GM19397 (cell line): ENCODE measurements around the gene ARHGAP24.
A peak's percentile ranks its signal among the peaks of the same experiment; 100 is the strongest.

Source experiments
- ATAC-seq: cut with Tn5 transposase; IDR thresholded peaks from one replicate; pipeline ENCODE4 v1.9.1; 2021; ENCODE audit warnings: mild to moderate bottlenecking, moderate library complexity; ENCODE audit not compliant: unreplicated experiment

Gene ARHGAP24

DNA sequence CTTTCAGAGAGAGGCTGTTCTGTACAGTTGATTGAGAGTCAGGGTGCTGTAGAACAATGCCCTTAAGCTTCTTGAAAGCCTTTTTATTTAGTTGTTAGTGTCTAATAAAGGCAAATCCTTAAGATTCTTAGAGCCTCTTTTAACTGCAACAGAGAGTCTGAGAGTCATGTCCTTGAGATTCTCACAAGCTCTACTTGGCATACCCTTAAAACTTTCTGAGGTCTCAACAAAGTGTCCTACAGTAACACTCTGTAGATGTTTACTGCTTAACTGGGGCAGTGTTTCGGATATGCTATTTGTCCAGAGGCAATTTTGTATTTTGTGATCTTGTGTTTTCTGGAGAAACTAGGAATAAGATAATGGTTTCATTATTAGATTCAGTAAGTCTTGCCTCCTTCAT lies 209.7 kb downstream of the ARHGAP24 start:
- ATAC-seq = no peak

DNA sequence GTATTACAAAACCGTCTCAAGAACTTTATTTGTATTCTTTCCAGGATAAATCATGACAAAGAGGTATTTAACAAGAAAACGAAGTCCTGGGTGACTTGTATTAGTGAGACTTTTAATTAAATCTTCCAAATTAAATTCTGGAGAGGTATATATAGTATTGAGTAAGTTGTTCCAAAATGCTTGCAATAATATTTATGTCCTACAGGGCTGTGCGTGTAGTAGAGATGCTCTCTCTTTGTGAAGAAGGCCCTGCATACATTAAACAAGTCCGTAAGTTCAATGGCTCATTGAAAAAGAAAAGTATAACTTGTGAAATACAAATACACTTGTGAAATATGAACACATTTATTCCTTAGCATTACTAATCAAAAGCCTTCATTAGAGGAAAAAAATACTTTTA lies 211.4 kb downstream of the ARHGAP24 start:
- no peak for ATAC-seq

DNA sequence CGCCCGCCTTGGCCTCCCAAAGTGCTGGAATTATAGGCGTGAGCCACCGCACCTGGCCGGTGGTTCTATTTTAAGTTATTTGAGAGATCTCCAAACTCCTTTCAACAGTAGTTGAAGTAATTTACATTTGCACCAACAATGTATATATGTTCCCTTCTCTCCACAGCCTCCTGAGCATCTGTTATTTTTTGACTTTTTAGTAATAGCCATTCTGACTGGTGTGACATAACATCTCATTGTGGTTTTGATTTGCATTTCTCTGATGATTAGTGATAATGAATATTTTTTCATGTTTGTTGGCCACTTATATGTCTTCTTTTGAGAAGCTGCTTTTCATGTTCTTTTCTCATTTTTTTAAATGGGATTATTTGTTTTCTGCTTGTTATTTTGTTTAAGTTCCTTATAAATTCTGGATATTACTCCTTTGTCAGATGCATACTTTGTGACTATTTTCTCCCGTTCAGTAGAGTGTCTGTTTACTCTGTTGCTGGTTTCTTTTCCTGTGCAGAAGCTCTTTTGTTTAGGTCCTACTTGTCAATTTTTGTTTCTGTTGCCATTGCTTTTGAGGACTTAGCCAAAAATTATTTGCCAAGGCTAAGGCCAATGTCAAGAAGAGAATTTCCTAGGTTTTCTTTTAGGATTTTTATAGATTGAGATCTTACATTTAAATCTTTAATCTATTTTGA lies 213.2 kb downstream of the ARHGAP24 start:
- ATAC-seq = no peak

DNA sequence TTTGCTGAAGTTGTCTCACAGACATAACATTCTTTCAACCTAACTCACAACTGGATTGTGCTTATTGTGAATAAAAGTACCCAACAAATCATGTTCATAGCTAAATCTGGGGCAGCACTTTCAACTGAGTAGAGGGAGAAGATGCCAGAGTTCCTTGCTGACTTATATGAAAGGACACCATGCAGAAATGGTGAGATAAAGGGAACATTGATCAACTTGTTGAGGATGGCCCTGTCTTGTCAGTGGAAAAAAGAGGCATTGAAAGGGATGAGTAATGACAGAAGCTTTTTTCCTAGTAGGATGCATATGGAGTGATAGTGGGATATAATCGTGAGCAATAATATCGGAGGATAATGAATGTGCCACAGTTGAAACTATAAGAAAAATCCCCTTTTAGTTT lies 221.7 kb downstream of the ARHGAP24 start:
- no peak for ATAC-seq

DNA sequence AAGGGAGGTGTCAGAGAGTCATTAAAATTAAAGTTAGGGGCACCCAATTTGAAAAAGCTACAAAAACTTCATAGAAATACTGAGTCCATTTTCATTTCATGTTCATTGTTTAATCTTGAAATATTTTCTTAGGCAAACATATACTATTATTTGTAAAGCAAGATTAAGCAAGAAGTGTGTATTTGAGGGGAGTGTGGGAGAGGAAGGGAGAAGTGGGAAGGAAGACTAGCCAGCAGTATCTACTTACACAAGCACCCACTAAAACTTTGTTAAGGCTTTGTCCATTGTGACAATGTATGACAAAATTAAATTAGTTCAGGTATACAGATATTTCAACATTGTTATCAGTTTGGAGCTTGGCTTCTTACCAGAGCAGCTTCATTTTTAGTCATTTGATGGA lies 222.9 kb downstream of the ARHGAP24 start:
- ATAC-seq = no peak

DNA sequence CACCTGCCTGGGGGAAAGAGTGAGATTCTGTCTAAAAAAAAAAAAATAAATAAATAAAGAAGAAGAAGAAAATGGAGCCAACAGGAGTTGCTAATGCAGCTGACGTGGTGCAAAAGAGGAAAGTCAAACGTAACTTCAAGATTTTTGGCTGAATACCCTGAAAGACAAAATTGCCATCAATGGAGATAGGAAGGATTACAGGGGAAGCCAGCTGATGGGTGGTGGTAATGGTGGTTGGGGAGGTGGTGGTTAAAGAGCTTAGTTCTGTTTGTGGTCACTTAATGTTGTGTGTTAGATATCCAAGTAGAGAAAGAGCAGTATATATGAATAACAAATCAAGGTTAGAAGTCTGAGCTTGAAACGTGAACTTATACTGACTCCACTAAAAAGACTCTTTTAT lies 225.4 kb downstream of the ARHGAP24 start:
- ATAC-seq = no peak

DNA sequence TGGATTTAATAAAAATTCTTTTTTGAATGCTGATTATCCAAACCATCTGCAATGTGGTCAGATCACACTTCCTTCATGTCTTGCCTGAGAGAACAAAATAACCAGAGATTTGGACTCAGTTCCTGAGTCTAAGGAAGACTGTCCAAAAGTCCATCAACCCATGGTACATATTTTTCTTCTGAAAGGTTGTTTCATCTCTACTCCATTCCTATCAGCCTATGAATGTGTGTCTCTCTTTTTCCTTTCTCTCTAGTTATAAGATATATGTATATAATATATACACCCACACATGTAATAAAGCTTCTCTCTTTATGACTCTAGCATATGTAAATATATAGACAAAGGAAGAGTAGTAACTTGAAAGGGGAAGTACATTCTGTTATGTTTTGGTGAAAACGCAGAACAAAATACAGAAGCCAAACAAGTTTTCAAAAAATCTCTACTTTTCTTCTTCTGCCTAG lies 226.9 kb downstream of the ARHGAP24 start:
- peak; percentile 88 for ATAC-seq

DNA sequence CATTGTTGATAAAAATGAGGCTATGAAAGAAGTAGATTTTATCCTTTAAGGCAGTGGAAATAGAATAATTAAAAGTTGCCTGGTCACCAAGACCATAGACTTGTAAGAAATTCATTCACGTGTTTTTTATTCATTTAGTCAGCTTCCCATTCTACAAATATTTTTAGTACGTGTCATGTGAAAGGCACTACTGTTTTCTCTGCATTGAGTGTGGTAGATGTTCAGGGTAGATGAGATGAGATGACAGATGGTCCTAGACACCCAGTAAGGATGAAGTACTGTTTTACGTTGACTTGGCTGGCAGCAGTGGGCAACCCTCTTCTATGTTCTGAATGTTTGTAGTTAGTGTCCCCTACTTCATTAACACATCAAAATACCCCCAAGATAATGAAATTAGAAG lies 228.1 kb downstream of the ARHGAP24 start:
- no peak for ATAC-seq

DNA sequence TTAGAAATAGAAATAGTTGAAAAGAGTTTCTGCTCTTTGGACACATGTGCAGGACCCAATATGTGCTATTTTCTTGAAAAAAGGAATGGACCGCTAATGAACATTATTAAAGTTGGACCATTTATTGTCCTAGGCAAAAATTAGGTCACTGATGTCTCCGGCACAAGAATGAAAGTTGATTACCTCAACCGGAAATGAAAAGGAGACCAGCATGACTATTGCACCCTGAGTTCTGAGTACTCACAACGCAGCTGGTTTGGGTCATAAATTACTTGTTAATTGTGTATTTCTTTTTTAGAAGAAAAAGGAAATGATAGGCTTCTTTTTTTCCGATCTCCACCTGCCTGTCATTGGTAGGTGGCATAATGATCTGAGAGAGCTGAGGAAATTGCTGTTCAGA lies 232.7 kb downstream of the ARHGAP24 start:
- ATAC-seq = peak; percentile 80

DNA sequence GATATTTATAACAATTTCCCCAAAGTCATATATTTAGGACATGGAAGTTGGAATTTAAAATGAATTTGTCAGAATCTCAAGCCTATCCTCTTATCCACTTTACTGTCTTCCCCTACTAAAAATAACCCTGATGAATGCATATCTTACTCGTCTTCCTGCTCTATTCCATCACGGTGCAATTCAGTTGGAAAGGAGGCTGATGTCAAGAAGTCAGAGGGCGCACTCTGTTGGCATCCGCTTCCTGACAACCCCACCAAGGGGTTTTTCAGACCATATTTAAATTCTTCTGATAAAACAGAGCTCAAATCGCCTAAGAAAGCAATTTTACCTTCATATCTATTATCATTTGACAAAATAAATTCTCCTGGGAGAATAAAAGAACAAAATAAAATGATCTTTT lies 233.5 kb downstream of the ARHGAP24 start:
- ATAC-seq = no peak

DNA sequence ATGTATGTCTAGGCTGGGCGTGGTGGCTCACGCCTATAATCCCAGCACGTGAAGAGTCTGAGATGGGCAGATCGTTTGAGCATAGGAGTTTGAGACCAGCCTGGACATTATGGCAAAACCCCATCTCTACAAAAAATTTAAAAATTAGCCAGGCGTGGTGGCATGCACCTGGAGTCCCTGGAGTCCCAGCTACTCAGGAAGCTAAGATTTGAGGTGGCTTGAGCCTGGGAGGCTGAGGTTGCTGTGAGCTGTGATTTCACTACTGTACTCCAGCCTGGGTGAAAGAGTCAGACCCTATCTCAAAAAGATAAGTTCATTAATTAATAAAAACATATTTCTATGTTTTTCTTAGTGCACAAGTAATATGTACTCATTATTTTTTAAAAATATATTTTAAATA lies 238.1 kb downstream of the ARHGAP24 start:
- no peak for ATAC-seq

DNA sequence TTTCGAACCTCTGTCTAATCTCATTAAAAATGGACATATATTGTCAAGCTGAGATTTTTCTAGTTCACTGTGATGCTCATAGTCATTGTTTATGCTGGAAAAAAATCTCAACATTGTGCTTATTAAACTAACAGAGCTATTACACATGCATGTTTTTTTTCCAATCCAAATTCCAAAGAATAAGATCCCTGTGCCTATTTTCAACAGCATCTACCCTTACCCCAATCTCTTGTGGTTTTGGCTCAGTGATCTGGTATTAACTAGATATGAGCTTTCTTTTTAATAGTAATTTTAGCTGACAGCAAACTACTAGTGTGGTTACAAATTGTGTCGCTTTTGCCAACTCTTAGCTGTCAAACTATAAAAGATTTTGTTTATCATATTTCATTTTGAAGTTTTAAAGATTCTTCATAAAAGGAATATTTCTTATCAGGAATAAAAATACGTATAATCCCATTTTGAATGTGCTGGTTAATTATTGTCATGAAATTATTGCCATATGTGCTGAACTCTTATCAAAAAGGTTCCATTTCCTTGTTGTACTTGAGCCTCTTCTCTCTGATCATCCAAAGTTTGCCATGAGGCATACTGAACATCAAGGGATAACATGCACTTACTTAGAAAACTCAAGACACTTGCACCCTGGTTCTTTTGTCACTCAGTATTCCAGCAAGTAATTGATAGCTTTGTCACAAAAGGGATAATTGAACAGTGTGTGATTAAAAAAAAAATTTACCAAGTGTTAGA lies 241.2 kb downstream of the ARHGAP24 start:
- no peak for ATAC-seq

DNA sequence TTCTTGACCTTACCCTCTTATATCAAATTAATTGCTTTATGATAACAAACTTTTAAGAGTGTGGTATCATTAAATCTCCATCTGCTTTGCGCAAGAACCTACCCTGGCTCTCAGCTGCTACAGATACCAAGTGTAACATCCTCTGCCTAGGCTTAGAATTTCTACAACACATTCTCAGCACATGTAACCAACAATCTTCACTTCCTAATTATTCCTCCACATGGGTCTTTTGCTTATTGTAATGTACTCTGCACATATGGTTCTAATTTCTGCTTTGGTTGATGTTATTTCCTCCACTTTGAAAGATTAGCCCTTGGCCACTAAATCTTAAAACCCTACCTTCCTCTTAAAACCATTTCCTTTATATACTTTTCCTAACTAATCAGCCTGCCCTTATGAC lies 242.4 kb downstream of the ARHGAP24 start:
- no peak for ATAC-seq

DNA sequence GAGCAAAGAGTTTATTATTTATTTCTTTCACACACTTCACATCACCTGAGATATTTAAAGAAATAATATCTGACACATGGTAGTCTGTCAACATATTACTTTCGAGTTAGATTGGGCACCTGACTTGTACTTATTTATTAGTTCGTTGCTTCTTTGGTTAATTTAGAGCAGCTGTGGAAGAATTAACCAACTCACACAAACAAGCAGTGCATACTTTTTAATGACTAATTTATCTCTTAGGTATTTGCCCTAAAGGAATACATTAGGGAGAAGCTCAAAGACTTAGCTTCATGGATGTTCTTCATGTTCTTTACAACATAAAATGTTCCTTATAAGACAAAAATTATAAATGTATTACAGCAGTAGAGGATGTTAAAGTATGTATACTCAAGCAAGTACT lies 242.9 kb downstream of the ARHGAP24 start:
- ATAC-seq = no peak

DNA sequence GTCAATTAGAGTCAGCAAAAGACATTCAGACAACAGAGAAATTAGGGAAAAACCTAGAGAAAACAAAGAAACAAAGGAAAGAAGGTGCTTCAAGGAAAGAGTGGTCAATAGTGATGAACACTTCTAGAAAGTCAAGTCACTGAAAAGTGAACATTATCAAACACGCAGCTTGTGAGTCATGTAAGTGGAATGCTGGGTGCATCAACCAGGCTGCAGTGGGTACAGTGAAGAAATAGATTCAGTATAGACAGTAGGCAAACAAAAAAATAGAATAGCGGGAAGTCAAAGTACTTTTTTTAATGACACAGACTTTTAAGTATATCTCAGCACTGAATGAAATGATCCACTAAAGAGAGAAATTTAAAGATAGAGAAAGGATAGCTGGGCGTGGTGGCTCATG lies 245.8 kb downstream of the ARHGAP24 start:
- ATAC-seq = no peak

DNA sequence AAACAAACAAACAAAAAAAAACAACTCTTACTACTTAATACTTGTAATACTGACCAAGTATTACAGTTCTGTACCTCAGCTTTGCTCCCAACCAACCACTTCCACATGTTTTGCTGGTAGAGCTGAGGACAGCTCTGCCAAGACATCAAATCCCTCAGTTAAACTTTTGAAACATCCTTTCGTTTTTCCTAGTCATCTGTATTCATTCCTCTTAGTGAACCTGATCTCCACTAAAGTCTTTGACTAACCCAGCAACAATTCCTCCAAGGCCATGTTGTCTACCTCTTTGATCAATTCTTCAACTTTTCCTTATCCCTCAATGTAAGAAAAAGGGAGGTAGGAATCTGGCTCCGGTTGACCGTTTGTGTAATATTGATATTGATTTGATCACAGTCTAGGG lies 247.5 kb downstream of the ARHGAP24 start:
- ATAC-seq = no peak

DNA sequence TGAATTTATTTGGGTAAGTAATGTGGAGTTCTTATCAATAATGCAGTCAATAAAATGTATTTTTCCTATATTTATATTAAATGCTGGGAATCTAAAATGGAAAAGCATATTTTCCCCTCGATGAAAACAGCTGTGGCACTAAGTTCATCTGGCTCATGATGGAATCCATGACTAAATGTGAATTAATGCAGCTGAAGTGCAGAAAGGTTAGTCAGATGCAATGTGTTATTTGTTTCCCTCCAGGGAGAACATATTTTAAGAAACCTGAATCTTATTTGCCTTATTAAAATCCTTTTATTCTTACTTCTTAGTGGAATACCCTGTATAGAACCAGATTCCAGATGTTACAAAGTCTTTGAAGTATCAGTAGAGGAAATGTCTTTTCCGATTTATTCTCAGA lies 247.9 kb downstream of the ARHGAP24 start:
- no peak for ATAC-seq

DNA sequence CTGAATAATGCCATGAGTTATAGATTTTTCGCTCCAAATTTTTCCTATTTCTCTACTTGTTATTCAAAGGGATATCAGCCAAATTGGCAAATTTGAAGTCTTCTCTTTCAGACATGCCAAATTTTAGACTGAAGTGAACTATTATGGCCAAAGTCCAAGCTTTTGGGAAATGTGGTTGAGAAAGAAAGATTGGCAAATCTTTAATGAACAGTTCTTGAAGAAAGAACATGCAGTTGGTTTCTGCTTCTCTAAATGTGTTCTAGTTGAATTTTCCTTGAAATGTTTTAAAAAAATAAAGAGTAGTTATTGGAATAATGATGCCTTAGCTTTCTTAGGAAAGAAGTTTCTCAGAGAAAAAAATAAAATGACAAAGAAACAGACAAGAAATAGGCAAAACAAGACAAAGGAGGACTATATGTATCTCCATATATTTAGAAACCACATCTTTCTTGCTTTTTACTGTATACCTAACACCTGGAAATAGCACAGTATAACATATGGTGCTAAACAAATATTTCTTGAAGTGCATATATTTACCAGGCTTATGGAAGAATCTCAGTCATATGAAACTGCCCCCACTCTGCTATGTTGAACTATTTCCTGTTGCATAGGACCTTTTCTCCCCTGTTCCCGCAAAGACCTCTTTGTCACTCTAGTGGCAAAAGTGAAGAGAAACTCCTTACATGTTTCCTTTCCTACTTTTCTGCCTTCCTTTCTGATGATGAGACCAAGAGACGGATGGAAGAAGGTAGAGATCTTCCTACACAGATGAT lies 250.0 kb downstream of the ARHGAP24 start:
- peak; percentile 53 for ATAC-seq

DNA sequence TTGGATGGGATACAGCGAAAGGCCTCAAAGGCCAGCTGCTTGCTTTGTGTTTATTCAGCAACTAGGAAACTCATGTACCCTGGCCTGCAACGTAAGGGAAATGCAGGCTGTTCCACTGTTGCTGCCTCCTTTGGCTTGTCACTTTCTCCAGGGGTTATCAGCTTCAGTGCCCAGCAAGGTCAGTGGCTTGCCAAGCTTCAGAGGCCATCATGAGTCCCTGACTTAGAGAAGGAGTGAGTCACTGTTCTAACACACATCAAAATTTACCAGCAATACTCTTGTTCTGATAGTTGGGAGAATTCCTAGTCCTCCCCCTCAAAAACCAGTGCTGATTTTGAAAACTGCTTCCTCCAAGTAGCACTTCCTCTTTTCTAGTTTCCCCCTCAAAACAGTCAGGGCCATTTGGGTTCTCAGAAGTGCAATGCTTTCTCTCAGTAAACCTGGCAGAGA lies 250.8 kb downstream of the ARHGAP24 start:
- ATAC-seq = peak; percentile 77

DNA sequence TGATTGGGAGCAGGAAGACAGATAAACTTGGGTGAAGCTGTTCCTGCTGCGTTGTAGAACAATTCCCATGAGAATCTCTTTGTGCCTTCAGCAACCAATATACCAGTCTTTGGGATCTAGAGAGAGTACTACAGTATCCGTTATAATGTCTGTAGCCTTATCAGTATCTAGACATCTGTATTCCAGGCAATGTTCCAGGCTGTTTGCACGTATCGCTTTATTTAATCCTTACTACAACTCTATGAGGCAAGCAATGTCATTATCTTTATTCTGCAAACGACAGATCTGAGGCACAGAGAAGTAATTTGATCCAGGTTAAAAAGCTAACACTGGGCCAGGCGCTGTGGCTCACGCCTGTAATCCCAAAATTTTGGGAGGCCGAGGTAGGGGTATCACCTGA lies 251.6 kb downstream of the ARHGAP24 start:
- ATAC-seq = no peak

DNA sequence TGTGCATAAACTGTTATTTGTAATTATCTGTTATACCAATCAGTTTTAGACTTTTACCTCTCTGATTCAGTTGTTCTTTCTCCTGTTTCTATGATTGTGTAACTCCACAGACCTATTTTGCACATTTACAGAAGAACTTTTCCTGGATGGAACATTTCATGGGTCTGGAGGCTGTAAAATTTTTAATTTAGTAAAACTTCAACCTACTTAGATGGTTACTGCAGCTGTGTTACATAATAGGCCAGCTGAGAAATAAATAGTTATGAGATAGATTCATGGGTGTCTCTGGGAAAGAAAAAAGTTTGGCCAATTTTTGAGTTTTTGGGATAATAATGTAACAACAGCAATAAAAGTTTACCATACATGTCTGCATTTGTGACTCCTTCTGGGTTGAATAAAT lies 253.5 kb downstream of the ARHGAP24 start:
- ATAC-seq = no peak

DNA sequence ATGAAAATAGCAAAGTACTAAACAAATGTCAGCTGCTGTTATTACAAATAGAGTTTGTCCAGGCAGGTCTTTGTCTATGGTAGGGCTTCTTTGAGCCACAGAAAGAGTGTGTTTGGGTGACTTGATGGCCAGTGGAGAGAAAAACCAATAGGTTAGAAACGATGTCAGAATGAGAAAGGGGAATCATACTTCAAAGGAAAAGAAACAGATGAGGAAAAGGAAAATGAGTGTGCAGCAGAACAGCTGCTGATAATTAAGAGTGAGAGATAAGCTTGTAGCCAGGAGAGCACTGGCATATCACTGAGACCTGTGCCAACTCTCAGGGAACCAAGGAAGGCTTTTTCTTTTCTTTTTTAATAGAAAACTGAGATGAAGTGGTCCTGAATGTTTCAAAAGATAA lies 257.2 kb downstream of the ARHGAP24 start:
- ATAC-seq = no peak
